NCI-H146 (cell line): ENCODE results near the gene ANKLE2.

ENCODE experiments used
- DNase-seq: peaks from one replicate; lab custom pipeline; 2025; lab: John Stamatoyannopoulos, UW

ANKLE2 gene

DNA sequence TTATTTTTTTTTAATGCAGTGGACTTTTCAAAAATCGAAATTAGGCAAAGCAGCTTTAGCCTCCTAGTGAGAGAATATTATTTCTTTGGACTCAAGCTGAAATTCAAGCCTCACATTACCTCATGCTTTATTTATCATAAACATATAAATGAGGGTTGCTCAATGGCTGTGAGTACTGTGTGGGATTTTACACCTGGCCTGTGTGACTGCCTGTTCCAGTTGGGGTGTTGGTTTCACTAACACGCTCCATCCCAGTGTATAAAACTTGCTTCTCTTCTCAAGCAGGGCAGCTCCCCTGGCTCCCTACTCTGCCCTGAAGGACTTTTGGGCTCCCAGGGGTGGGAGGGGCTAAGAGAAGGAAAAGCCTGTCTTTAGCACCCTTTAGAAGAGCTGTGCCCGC is 15.0 kb downstream of the ANKLE2 start:
- no peak for DNase-seq

DNA sequence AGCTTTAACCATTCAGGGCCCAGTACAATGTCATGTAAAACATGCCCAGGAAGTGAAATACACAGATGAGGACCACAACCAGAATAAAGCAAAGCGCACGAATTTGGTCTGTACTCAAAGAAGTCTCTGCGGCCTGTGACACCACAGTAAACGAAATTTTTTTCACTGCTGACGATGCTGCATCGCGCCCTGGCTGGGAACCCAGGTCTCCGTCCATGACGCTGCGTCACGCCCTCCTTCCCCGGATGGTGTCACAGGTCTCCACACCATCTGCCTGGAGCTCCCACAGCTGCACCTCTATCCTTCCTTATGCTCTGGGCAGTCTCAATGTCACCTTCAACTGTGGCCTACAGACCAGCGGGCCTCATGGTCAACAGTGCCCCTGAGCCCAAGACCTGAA is 17.8 kb downstream of the ANKLE2 start:
- DNase-seq: no peak

DNA sequence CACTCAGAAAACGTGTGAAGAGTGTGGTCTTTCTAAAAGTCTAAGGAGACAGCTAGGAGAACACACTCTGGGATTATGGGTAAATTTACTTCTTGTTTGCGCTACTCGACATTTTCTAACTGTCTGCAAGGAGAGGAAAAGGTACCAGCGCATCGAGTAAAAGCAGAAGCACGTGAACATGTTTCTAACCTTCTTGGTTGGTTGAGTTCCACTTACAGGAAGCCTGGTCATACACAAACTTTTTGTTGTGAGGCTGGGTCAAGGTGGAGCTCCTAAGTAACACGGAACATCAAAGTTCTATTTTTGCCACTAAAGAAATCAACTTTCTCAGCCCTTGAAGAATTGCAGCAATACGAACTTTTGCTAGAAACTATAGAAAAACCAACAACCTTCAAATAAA is 20.0 kb downstream of the ANKLE2 start:
- DNase-seq: no peak

DNA sequence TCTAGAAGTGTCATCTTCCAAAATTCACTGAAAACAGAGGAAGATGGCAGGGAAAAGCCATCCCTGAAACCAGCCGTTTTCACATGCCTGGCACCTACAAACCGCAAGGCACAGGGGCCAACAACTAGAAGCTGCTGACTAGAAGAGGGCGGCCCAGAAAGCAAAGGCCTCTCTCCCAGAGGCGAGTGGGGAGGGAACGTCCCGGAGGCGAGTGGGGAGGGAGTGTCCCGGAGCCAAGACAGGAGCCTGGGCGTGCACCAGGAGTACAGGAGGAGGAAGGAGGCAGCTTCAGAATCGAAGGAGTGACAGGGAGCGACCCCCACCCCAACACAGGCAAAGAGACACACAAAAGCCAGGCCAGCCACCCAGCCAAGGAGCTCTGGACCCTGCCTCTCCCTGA is 21.0 kb downstream of the ANKLE2 start:
- no peak for DNase-seq

DNA sequence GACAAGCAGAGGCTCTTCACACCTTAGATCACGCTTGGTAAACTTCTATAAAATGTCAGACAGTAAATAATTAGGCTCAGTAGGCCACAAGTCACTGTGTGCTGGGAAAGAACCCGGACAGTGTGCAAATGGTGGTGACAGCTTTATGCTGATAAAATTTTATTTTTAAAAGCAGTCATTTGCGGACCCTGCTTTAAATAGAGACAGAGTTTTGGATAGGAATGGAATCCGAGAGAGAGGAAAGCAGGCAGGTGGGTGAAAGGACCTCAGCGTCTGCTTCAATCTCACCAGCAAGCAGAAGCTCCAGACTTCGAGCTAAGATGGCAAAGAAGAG is 21.4 kb downstream of the ANKLE2 start:
- no peak for DNase-seq

DNA sequence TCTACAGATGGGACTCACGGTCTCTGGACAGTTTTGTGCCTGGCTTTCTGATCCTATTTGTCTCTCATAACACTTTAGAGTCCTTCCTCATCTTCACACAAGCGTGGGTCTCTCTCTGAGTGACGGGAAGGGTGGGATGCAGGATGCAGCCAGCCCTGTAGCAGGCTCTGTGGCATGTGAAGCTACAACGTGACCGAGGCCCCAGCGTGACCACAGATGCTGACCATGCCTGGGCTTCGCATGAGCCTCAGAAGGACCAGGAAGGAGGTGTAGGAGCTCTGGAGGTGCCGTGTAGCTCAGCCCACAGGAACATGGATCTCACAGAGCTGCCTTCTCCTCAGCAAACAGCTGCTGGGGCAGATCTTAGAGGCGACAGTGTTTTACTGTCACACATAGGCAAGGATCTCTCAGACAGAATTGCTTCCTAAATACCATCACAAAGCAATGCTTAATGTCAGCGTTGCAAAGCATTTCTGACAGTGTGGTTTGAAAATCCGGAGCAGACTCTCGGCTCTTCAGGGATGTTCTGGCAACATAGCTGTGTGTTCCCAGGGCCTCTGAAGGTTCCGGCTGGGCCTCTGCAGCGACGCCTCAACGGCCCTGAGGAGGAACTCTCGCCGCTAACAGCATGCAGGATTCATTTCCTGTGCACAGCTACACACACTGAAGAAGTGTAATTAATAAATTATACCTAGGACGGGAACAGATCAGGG is 21.9 kb downstream of the ANKLE2 start:
- no peak for DNase-seq

DNA sequence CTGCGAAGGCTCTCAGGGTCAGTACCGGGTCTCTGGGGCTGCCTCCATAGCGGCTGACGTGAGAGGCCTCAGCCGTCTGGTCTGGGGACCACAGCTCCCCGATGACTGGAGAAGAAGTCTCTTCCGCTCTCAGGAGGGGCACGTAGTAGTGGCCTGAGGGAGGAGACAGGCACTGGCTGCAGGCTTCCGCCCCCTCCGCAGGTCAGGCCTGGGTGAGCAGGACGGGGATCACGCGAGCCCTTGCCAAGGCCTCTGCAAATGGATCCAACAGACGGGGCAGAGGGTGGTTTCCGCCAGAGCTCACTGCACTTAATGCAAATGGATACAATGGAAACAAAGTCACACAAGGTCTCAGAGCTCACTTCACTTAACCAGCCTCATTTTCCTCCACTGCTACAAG is 24.7 kb downstream of the ANKLE2 start:
- DNase-seq: no peak

DNA sequence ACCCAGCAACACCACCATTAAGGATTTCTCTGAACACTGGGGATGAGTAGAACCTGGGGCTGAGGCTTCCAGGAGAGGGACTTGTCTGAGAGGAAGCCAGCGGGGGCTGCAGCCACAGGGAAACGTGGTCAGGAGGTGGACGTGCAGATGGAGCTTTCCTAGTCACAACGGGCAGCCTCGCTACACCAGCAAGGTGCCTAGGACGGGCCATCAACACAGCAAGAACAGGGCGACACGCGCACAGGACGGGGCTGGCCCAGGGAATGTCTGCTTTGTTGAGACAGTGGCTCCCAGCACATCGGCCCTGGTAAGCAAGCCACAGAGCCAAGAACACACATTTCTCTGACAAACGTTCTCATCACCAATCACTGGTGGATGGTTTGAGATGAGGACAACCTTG is 25.3 kb downstream of the ANKLE2 start:
- DNase-seq: no peak

DNA sequence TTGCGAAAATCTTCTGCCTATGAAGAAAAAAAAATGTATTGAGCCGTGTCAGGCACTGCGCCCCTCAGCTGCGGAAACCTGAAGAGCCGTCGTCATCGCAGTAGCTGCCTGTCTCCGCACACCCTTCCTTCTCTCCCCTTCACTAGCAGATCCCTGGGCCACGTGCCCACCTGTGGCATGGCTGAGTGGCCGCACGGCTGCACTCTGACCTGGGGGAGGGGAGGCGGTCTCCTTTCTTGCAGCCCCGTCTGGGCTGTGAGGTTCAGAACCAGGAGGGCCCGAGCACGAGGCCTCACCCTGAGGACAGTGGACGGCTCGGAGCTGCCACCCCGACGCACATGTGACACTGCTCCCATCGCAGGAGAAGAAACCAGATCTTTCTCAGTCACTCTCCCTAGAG is 26.1 kb downstream of the ANKLE2 start:
- no peak for DNase-seq

DNA sequence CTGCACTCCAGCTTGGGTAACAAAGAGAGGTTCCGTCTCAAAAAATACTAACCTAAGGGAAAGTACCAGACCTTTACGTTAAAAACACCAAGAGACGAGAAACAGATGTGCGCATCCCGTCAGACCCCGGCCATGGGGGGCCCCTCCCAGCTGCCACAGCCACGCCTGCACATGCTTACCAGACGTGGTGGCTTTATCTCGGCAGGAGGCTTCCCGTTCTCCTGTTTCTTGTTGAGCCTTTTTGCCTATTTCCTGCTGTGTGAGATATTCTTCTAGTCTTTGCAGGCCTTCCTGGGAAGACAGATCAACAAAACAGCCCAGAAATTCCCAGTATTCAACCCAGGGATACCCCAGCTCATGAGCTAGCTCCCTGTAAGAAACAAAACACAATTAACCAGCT is 27.4 kb downstream of the ANKLE2 start:
- DNase-seq: no peak

DNA sequence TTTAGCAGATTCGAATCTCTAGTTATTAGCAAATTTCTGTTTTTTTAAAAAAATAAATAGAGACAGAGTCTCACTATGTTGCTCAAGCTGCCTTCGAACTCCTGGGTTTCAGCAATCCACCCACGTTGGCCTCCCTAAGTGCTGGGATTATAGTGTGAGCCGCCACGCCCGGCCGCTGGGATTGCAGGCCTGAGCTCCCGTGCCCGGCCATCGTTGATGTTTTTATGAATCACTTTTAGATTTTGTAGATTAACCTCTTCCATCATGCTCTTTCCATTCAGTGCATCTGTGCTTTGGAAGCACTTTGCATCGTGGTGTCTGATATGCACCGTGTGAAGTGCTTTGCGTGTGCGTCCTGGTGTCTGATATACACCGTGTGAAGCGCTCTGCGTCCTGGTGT is 30.1 kb downstream of the ANKLE2 start:
- no peak for DNase-seq

DNA sequence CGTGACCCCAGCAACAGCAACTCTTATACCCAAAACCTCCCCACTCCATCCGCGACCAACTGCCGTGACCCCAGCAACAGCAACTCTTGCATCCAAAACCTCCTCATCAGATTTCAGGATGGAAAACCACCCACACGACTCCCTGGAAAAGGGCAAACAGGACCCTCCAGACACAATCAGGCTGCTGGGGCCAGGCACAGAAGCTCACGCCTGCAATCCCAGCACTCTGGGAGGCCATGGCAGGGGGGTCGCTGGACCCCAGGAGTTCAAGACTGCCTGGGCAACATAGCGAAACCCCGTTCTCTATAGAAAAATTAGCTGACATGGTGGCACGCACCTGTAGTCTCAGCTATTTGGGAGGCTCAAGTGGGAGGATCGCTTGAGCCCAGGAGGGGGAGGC is 31.3 kb downstream of the ANKLE2 start:
- no peak for DNase-seq

DNA sequence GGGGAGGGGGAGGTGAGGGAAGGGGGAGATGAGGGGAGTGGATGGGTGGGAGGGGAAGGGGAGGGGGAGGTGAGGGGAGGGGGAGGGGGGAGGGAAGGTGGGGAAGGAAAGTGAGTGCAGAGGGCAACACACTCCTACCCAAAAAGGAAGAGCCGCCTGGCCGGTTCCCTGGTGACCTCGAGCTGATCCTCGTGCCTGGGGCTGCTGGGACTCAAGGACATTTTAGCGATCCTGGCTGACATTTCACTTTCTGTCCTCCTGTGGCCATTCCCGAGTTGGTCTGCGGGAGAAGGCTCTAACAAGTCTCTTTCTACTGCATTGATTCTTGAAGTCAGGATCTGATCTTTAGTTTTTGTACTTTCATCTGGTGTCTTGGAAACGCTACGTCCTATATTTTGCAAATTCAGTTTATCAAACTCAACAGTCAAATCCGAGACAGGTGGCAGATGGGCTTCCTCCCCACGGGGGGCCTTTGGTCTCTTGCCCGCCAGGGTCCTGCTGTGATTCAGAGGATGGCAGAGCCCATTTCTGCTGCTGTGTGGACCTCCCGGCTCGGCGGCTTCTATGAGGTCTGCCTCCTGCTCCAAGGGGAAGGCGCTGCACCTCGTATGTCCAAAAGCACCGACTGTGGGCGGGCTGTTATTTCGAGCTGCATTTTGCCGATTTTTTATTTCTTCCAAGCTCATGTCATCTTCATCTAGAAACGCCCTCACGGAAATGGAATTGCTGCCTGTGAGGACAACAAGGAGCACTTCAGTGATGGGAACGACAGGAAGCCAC is 31.9 kb downstream of the ANKLE2 start:
- DNase-seq: no peak

DNA sequence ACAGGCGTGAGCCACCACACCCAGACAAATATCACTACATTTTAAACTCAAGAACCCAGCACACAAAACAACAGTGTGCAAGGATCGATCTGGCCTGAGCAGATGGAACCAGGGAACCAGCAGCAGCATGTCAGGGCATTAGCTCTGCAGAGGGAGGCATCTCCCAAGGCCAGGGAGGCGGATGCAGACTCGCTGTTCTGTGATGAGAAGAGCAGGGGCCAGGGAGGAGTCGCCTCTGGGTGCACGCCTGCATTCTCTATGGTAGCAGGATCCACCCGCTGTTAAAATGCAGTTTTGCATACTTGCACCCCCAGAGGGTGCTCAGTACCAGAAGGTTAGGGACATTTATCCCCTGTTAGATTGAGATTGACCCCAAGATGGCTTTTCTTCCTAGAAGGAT is 33.1 kb downstream of the ANKLE2 start:
- no peak for DNase-seq

DNA sequence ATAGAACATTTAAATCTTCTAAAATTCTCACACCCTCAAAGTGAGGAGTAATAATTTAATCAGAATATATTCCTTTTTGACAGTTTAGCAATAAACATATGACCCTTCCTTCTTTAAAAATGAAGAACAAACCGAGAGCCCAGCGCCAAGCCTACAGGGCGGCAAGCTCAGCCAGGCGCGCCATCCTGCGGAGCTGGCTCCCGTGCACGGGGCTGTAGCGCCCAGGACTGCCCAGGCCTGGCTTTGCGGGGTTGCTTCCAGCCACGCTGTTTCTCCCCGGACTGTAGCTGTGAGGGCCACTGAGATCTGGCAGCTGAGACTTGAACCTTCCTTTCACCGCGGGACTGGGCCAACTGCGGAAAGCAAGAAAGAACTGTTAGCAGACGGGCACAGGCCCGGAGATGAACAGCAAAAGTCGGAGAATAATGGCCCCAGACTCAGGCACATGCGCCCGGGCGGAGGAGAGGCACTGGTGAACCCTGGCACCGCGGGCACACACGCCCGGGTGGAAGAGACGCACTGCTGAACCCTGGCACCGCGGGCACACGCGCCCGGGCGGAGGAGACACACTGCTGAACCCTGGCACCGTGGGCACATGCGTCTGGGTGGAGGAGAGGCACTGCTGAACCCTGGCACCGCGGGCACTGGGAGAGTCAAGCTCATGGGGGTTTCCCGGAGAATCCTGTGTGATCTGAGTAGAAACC is 34.4 kb downstream of the ANKLE2 start:
- DNase-seq: no peak

DNA sequence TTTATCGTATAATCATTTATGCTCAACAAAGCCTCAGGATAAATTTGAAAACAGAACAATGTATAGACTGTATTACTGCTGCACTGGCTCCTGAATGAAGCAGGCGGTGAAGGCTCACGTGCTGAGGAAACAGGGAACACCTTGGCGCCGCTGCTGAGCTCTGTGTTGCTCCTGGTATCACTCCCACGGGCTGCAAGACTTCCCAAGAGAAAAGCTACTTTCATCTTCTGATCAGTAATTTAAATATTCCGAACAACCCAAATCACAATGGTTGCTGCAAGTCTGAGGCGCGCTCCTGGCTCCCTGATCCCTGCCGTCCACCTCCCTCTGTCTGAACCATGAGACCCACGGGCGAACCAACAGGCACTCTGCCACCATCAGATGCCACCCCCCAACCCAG is 35.2 kb downstream of the ANKLE2 start:
- no peak for DNase-seq

DNA sequence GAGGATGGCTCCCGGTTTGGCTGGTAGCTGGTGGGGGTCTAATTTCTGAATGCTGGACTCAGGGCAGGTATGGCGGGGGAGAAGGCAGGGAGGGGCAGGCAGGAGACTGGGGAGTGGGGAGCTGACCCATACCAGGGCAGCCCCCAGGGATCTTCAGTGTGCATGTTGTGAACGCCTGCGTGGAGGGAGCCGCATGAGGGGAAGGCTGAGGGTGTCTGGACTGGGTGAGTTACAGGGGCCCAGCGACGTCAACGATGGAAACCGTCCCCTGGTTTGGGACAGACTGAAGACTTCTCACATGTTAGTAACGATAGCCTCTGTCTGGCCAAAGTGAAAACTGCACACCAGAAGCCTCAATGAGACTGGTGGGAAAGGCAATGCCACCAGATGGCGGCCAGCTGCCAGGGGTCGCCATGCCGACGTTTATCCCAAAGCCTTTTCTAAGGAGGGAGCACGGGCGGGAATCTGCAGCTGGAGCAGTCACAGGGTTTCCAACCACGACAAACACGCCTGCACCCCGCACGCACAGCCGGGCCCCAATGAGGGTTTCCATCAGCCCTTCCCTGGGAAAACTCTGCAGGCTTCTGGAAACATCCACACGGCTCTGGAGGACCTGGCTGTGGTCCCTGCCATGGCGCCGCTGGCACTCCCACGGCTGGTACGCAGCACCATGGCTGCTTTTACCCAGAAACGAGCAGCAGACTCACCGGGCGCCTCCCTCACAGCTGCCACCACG is 37.0 kb downstream of the ANKLE2 start:
- DNase-seq: no peak

DNA sequence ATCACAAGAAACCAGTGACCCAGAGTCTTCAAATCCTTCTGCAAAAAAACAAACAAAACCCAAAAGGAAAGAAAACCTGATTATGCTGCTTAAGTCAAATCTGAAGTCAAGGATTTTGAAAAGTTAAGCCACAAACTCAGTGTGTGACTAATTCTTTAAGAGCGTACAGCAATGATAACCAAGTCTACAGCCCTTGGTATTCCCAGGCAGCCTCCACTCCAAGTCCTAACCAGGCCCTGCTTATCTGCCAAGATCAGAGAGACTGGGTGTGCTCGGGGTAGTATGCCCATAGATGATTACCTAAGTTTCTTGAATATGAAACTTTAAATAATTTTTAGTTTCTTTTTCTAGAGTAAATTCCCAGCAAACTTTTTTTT is 37.9 kb downstream of the ANKLE2 start:
- DNase-seq: no peak

DNA sequence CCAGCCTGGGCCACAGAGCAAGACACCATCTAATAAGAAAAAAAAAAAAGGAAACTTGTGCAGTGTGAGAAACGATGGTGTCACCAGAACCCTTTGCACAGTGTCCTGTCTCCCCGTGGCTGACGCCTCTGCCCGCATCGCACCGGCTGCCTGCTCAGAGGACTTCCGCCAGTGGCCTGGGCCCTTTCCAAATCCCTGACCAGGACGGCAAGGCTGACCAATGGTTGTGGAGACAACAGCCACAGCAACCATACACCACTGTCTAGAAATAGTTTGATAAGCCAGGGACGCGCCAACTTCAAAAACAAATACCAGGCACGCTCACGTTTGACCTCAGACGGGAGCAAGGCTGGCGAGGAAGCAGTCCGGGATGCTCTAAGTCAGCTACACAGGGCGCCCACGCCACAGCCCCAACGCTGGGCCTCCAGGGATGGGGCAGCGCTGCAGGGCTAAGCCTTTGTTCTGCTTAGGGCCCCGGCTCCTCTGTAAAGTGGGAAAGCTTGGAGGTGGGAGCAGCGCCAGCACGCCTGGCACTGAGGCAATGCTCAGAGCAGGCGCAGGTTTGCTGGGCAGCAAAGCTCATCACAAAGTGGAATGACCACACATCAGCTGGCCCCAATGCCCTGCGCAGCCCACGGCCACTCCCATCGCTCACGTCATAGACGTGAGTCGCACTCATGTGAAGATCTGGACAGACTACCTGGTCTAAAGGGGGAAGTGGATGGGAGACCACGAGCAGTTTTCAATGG is 38.4 kb downstream of the ANKLE2 start:
- no peak for DNase-seq

DNA sequence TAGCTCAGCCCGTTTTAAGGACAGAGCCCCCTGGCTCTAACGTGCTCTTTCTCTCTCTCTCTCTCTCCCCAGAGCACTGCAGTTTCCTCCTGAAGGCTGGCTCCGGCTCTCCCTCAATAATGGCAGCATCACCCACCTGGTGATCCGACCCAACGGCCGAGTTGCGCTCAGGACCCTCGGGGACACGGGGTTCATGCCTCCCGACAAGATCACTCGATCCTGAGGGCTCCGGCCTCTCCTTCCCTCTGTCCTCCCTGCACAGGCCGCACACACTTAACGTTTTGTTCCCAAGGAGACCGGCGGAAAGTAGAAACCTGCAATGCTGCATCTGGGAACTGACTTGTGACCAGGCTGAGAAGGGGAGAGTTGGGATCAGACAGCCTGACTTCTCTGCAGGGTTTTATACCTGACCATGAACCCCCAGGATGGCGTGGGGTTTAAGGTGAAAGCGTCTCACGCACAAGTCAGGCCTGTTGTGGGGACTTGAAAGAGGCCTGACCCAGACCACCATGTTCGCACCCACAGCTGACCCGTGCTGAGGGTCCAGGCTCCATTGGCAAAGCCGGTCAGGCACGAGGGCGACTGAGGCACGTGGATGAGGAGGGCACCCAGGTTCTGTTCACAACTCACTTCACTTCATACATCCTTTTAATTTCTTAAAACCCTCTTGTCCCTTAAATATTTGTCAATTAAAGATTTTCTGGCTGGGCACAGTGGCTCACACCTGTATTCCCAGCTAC is 40.9 kb downstream of the ANKLE2 start:
- no peak for DNase-seq

DNA sequence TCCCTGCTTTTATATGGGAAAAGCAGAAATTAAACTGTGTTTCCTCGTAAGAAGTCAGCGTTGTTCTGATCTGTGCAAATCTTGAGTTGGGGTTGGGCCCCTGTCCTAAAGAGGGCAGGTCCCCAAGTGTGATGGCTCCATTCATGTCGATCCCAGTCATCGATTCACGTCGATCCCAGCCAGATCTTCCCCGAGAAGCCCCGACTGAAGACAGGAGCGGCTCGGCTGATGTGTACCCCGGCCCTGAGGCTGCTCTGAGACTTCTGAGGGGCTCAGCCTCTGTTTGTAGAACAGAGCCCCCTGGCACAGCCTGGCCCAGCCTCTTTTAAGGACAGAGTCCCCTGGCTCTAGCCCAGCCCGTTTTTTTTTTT is 41.7 kb downstream of the ANKLE2 start:
- DNase-seq: no peak
